NCI-H187 (cell line): ENCODE results near the gene P3H3.
A peak's percentile ranks its signal among the peaks of the same experiment; 100 is the strongest.

ENCODE experiments used
- DNase-seq, 2 experiments: peaks; one replicate each; lab custom pipeline; 2025; lab: John Stamatoyannopoulos, UW

P3H3 gene

GRCh38 chr12:6826734-6827436 is 1.3 kb upstream of the P3H3 start:
- no peak for DNase-seq

- DNase-seq: peak; percentile 78 to 85
Observed at GRCh38 chr12:6827437-6827911, 733 bp upstream of the P3H3 start.

GRCh38 chr12:6828781-6829535 is 751 bp downstream of the P3H3 start:
- DNase-seq: no peak

- no peak for DNase-seq
Observed at GRCh38 chr12:6829536-6830220, 1.5 kb downstream of the P3H3 start.

GRCh38 chr12:6830286-6830890 is 2.2 kb downstream of the P3H3 start:
- no peak for DNase-seq

GRCh38 chr12:6830999-6831398 is 2.8 kb downstream of the P3H3 start:
- DNase-seq: no peak

GRCh38 chr12:6831450-6831995 is 3.3 kb downstream of the P3H3 start:
- DNase-seq: no peak

- no peak for DNase-seq
Observed at GRCh38 chr12:6832125-6832524, 3.9 kb downstream of the P3H3 start.

GRCh38 chr12:6833189-6833890 is 5.1 kb downstream of the P3H3 start:
- DNase-seq: no peak

- no peak for DNase-seq
Observed at GRCh38 chr12:6834254-6834653, 6.0 kb downstream of the P3H3 start.

GRCh38 chr12:6834873-6835272 is 6.7 kb downstream of the P3H3 start:
- no peak for DNase-seq

GRCh38 chr12:6836851-6837250 is 8.6 kb downstream of the P3H3 start:
- DNase-seq: no peak

- DNase-seq: no peak
Observed at GRCh38 chr12:6837370-6838060, 9.3 kb downstream of the P3H3 start.

GRCh38 chr12:6838854-6839253 is 10.6 kb downstream of the P3H3 start:
- DNase-seq: no peak

GRCh38 chr12:6839482-6840201 is 11.4 kb downstream of the P3H3 start:
- peak; percentile 54 to 80 for DNase-seq

GRCh38 chr12:6840330-6840729 is 12.1 kb downstream of the P3H3 start:
- DNase-seq: no peak

- no peak for DNase-seq
Observed at GRCh38 chr12:6840761-6841515, 12.7 kb downstream of the P3H3 start, which contains the start of gene GNB3. Gene GNB3 (plus strand): TSS chr12:6840925. CDS start chr12:6841288, 363 bp downstream.

- DNase-seq: no peak
Observed at GRCh38 chr12:6842075-6842474, 13.9 kb downstream of the P3H3 start.
